ENCODE measurements around the gene PRKG2.

The PRKG2 gene

GRCh38 chr4:81084634-81085033, 130.4 kb downstream of the PRKG2 start:
- H3K9me3 ChIP-seq (ENCODE audit: control insufficient read depth, low read length), result no peaks in the 10 kb centered on the region
- H3K4me1 ChIP-seq (ENCODE audit: control insufficient read depth, insufficient read depth, low read length, poor library complexity, severe bottlenecking), result no peaks in the 10 kb centered on the region
- no peak overlapping the region for H3K4me3 ChIP-seq (ENCODE audit: insufficient read depth, low read depth, low read length, poor library complexity, severe bottlenecking)
- H3K27me3 ChIP-seq (replicated peaks; ENCODE audit: control insufficient read depth, insufficient read depth, low read length, poor library complexity, severe bottlenecking), result no peaks in the 10 kb centered on the region
- no peak overlapping the region for H3K27ac ChIP-seq (ENCODE audit: insufficient read depth, low read length, poor library complexity, severe bottlenecking)
- H3K36me3 ChIP-seq (ENCODE audit: control insufficient read depth, insufficient read depth, low read length), result no peaks in the 10 kb centered on the region
- DNase-seq, result no peak

GRCh38 chr4:81084029-81084428, 131.0 kb downstream of the PRKG2 start:
- DNase-seq, result no peak
- Histone ChIP-seq H3K27ac (ENCODE audit: insufficient read depth, low read length, poor library complexity, severe bottlenecking) (no peak overlapping the region), H3K27me3 (replicated peaks; ENCODE audit: control insufficient read depth, insufficient read depth, low read length, poor library complexity, severe bottlenecking) (no peaks in the 10 kb centered on the region)

GRCh38 chr4:81081156-81081555, 133.9 kb downstream of the PRKG2 start:
- Histone ChIP-seq H3K27me3 (replicated peaks; ENCODE audit: control insufficient read depth, insufficient read depth, low read length, poor library complexity, severe bottlenecking) (no peaks in the 10 kb centered on the region), H3K4me1 (ENCODE audit: control insufficient read depth, insufficient read depth, low read length, poor library complexity, severe bottlenecking) (no peaks in the 10 kb centered on the region), H3K4me3 (ENCODE audit: insufficient read depth, low read depth, low read length, poor library complexity, severe bottlenecking) (no peak overlapping the region), H3K36me3 (ENCODE audit: control insufficient read depth, insufficient read depth, low read length) (no peaks in the 10 kb centered on the region), H3K9me3 (ENCODE audit: control insufficient read depth, low read length) (no peaks in the 10 kb centered on the region), H3K27ac (ENCODE audit: insufficient read depth, low read length, poor library complexity, severe bottlenecking) (no peak overlapping the region)
- no peak for DNase-seq

More at GRCh38 chr4:81084029-81084428, 131.0 kb downstream of the PRKG2 start:
- Histone ChIP-seq H3K9me3 (ENCODE audit: control insufficient read depth, low read length) (no peaks in the 10 kb centered on the region), H3K36me3 (ENCODE audit: control insufficient read depth, insufficient read depth, low read length) (no peaks in the 10 kb centered on the region), H3K4me3 (ENCODE audit: insufficient read depth, low read depth, low read length, poor library complexity, severe bottlenecking) (no peak overlapping the region), H3K4me1 (ENCODE audit: control insufficient read depth, insufficient read depth, low read length, poor library complexity, severe bottlenecking) (no peaks in the 10 kb centered on the region)

GRCh38 chr4:81071013-81071412, 144.0 kb downstream of the PRKG2 start:
- Histone ChIP-seq H3K4me1 (ENCODE audit: control insufficient read depth, insufficient read depth, low read length, poor library complexity, severe bottlenecking) (no peaks in the 10 kb centered on the region), H3K4me3 (ENCODE audit: insufficient read depth, low read depth, low read length, poor library complexity, severe bottlenecking) (no peak overlapping the region), H3K27me3 (replicated peaks; ENCODE audit: control insufficient read depth, insufficient read depth, low read length, poor library complexity, severe bottlenecking) (no peaks in the 10 kb centered on the region), H3K36me3 (ENCODE audit: control insufficient read depth, insufficient read depth, low read length) (no peaks in the 10 kb centered on the region), H3K27ac (ENCODE audit: insufficient read depth, low read length, poor library complexity, severe bottlenecking) (no peak overlapping the region), H3K9me3 (ENCODE audit: control insufficient read depth, low read length) (no peaks in the 10 kb centered on the region)
- DNase-seq, result no peak

DNA sequence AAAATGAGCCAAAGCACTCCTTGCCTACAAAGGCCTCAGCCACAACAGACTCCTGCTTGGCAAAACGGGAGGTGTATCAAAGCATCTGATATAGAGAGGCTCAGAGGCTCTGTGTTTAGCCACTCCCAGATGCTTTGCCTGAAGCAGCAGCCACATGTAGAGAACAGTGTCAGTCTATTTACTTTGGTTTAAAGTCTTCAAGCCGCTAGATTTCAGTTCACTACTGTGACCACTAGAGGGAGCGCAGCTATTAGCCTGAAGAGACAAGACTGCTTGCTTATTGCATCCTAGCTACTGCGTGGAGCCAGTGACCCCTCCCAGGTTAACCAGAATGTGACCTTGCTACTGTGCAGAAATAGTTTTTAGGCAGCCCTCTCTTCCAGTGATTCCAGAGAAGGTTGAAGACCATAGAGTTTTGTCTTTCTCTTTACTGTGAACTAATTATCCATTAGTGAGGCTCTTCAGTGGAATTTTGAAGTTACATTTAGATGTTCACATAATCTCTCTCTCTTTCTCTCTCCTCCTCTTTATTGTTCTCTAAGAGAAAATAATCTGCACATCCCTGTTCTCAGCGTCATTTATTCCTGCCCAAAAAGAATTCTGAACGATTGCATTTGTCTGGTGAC, 145.2 kb downstream of the PRKG2 start:
- peak; percentile 1 to 20 (median 9) for DNase-seq
- Histone ChIP-seq H3K9me3 (ENCODE audit: control insufficient read depth, low read length) (no peaks in the 10 kb centered on the region), H3K4me3 (ENCODE audit: insufficient read depth, low read depth, low read length, poor library complexity, severe bottlenecking) (no peak overlapping the region), H3K36me3 (ENCODE audit: control insufficient read depth, insufficient read depth, low read length) (no peaks in the 10 kb centered on the region), H3K27ac (ENCODE audit: insufficient read depth, low read length, poor library complexity, severe bottlenecking) (no peak overlapping the region), H3K4me1 (ENCODE audit: control insufficient read depth, insufficient read depth, low read length, poor library complexity, severe bottlenecking) (no peaks in the 10 kb centered on the region), H3K27me3 (replicated peaks; ENCODE audit: control insufficient read depth, insufficient read depth, low read length, poor library complexity, severe bottlenecking) (no peaks in the 10 kb centered on the region)

DNA sequence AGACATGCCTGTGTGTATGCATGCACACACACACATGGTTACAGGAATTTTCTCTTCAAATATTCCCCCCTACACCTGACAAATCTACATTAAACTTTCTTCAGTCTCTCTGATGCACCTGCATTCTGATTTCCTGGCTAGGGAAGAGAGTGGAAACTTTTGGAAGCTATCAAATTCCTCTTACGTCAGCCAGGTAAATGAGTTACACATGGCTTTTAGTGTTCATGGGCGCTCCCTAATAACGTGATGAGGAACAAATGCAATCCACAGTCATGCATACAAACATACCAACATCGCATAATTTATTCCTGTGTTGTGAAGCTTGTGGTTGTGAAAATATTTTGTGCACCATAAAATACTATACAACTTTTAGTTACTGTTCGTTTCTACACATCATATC, 149.6 kb downstream of the PRKG2 start:
- DNase-seq, result no peak
- H3K36me3 ChIP-seq (ENCODE audit: control insufficient read depth, insufficient read depth, low read length), result no peaks in the 10 kb centered on the region
- no peak overlapping the region for H3K27ac ChIP-seq (ENCODE audit: insufficient read depth, low read length, poor library complexity, severe bottlenecking)
- no peaks in the 10 kb centered on the region for H3K27me3 ChIP-seq (replicated peaks; ENCODE audit: control insufficient read depth, insufficient read depth, low read length, poor library complexity, severe bottlenecking)
- no peak overlapping the region for H3K4me3 ChIP-seq (ENCODE audit: insufficient read depth, low read depth, low read length, poor library complexity, severe bottlenecking)
- H3K4me1 ChIP-seq (ENCODE audit: control insufficient read depth, insufficient read depth, low read length, poor library complexity, severe bottlenecking), result no peaks in the 10 kb centered on the region
- H3K9me3 ChIP-seq (ENCODE audit: control insufficient read depth, low read length), result no peaks in the 10 kb centered on the region

DNA sequence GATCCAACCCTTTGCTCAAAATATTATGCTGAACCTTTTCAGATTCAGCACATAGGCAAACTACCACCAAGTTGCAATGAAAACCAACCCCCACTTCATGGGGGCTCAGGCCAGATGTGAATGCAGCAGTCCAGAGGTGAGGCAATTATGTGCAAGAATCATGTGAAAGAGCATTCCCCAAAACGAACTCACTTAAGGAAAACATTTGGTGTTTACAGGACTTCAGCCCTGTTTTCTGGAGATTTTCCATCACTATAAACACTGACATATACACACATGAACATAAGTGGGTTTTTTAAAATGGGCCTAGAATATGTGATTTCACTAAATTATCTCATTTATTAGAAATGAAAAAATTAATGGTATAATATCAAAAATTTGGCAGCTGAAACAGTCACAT, 153.0 kb downstream of the PRKG2 start:
- H3K36me3 ChIP-seq (ENCODE audit: control insufficient read depth, insufficient read depth, low read length), result no peaks in the 10 kb centered on the region
- H3K27ac ChIP-seq (ENCODE audit: insufficient read depth, low read length, poor library complexity, severe bottlenecking), result no peak overlapping the region
- no peaks in the 10 kb centered on the region for H3K4me1 ChIP-seq (ENCODE audit: control insufficient read depth, insufficient read depth, low read length, poor library complexity, severe bottlenecking)
- no peak for DNase-seq
- no peak overlapping the region for H3K4me3 ChIP-seq (ENCODE audit: insufficient read depth, low read depth, low read length, poor library complexity, severe bottlenecking)
- H3K27me3 ChIP-seq (replicated peaks; ENCODE audit: control insufficient read depth, insufficient read depth, low read length, poor library complexity, severe bottlenecking), result no peaks in the 10 kb centered on the region
- no peaks in the 10 kb centered on the region for H3K9me3 ChIP-seq (ENCODE audit: control insufficient read depth, low read length)

DNA sequence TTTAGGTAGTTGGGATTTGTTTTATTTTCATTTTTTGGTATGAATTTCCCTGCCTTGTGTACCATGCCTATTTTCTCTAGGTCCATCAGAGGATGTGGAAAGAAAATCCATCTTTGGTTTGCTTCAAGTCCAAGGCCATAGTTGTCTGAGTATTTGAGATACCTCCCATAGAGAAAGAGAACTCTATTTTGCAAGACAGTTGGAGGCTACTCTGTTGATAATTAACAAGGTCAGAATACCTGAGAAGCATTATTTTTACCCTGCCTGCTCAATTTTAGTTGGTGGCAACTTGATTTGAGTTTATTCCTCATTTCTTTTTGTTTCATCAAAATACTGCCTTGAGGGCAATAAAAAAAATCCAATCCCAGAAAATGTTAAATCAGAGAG, 153.7 kb downstream of the PRKG2 start:
- no peak overlapping the region for H3K4me3 ChIP-seq (ENCODE audit: insufficient read depth, low read depth, low read length, poor library complexity, severe bottlenecking)
- H3K27ac ChIP-seq (ENCODE audit: insufficient read depth, low read length, poor library complexity, severe bottlenecking), result no peak overlapping the region
- DNase-seq, result no peak
- no peaks in the 10 kb centered on the region for H3K36me3 ChIP-seq (ENCODE audit: control insufficient read depth, insufficient read depth, low read length)
- no peaks in the 10 kb centered on the region for H3K4me1 ChIP-seq (ENCODE audit: control insufficient read depth, insufficient read depth, low read length, poor library complexity, severe bottlenecking)
- H3K9me3 ChIP-seq (ENCODE audit: control insufficient read depth, low read length), result no peaks in the 10 kb centered on the region
- no peaks in the 10 kb centered on the region for H3K27me3 ChIP-seq (replicated peaks; ENCODE audit: control insufficient read depth, insufficient read depth, low read length, poor library complexity, severe bottlenecking)

DNA sequence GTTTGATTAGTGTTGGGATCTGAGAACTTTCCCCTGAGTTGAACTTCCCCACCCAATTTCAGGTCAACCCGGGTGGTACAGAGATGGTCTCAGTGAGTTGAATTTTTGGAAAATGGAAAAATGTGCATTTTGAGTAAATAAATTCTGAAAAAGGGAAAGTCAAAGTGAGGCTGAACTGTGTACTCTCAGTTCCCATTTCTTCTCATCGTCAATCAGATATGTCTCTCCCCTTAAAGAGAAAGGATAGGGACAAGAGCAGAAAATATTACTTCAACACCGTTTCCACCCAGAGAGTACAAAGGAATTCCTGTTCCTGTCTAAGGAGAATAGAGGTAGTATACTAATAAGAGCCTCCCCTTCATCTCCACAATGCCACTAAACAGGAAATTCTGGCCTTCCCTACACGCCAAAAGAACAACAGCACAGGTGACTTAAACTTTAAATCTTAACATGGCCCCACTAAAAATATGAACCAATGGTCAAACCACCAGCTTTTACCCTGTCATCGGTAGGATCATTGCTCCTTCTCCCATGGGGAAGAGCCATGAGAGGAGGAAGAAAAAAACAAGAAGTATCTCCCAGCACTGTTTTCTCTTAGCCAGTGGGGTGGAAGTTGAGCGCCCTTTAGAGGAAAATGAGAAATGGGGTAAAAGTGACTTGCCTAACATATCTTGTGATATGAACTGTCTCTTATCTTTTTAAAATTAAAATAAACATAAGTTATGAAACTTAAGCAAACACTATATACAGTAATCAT, 154.3 kb downstream of the PRKG2 start:
- H3K4me3 ChIP-seq (ENCODE audit: insufficient read depth, low read depth, low read length, poor library complexity, severe bottlenecking), result no peak overlapping the region
- no peaks in the 10 kb centered on the region for H3K4me1 ChIP-seq (ENCODE audit: control insufficient read depth, insufficient read depth, low read length, poor library complexity, severe bottlenecking)
- no peak for DNase-seq
- H3K27ac ChIP-seq (ENCODE audit: insufficient read depth, low read length, poor library complexity, severe bottlenecking), result no peak overlapping the region
- H3K9me3 ChIP-seq (ENCODE audit: control insufficient read depth, low read length), result no peaks in the 10 kb centered on the region
- no peaks in the 10 kb centered on the region for H3K27me3 ChIP-seq (replicated peaks; ENCODE audit: control insufficient read depth, insufficient read depth, low read length, poor library complexity, severe bottlenecking)
- no peaks in the 10 kb centered on the region for H3K36me3 ChIP-seq (ENCODE audit: control insufficient read depth, insufficient read depth, low read length)

DNA sequence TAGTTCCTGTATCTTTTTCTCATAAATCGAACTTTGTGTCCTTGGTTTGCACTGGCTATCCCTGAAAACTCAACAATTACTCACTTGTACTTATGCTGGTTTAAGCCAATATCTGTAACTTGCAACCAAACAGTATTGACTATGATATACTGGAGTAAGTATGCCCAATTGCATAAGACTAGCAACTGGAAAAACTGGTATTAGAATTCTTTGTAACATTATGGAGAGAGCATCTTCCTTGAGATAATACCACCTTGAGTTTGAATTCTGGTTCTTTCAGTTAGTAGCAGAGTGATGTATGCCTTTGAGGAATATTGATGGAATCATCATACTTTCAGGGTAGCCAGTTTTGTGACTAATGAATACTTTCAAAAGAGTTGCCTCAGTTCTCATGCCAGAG, 156.4 kb downstream of the PRKG2 start:
- Histone ChIP-seq H3K4me1 (ENCODE audit: control insufficient read depth, insufficient read depth, low read length, poor library complexity, severe bottlenecking) (no peaks in the 10 kb centered on the region), H3K4me3 (ENCODE audit: insufficient read depth, low read depth, low read length, poor library complexity, severe bottlenecking) (no peak overlapping the region), H3K27ac (ENCODE audit: insufficient read depth, low read length, poor library complexity, severe bottlenecking) (no peak overlapping the region), H3K36me3 (ENCODE audit: control insufficient read depth, insufficient read depth, low read length) (no peaks in the 10 kb centered on the region), H3K9me3 (ENCODE audit: control insufficient read depth, low read length) (no peaks in the 10 kb centered on the region), H3K27me3 (replicated peaks; ENCODE audit: control insufficient read depth, insufficient read depth, low read length, poor library complexity, severe bottlenecking) (no peaks in the 10 kb centered on the region)
- DNase-seq, result no peak

Data from effector memory CD4-positive, alpha-beta T cell (primary cell).